T-cell (primary cell): ENCODE data around the gene LHB. TPM values are rescaled to one million over a fixed set of nuclear protein-coding genes. Genes with fewer than 3 reads are reported as not detected.

Experiments used
- ATAC-seq, 4 experiments: fragments of 200-7000 bp in 3 of 4; fragments of 150-1000 bp in 1 of 4; cut with Tn5 transposase; replicated peaks in 1 of 4; 1 replicate in 3 of 4; 2 replicates in 1 of 4; pipeline ENCODE4 v1.10.0; 2021; ENCODE audit warnings: moderate library complexity in 3 of 4, mild to moderate bottlenecking in 2 of 4, moderate number of reproducible peaks in 1 of 4
- CTCF ChIA-PET, 2 donors: fragments of 300-600 bp; sonication (Branson Sonifier 250); formaldehyde crosslinking; loops; one replicate each; lab custom pipeline; 2022; ENCODE audit warnings: antibody characterized with exemption in 2 of 2; lab: Charles Lee
- POLR2A ChIA-PET, 2 donors: fragments of 300-600 bp; sonication (Branson Sonifier 250); formaldehyde crosslinking; loops; one replicate each; lab custom pipeline; 2022; ENCODE audit warnings: antibody characterized with exemption in 2 of 2; lab: Charles Lee
- DNase-seq, 35 experiments: peaks; one replicate each; pipeline versions ENCODE4 v3.0.0 to v3.0.0-alpha.2; 2013 to 2023
- H3K27ac ChIP-seq: one replicate; pipeline ENCODE4 v1.5.1; 2013; ENCODE audit warnings: low read length
- H3K27me3 ChIP-seq, 2 experiments: replicated peaks in 1 of 2; 1 replicate in 1 of 2; 2 replicates in 1 of 2; pipeline versions ENCODE4 v1.6.1 to v1.7.0; 2013; ENCODE audit warnings: low read length in 1 of 2, mixed read lengths in 1 of 2; ENCODE audit not compliant: control insufficient read depth in 2 of 2, insufficient read depth in 2 of 2; ENCODE audit errors: extremely low read depth in 1 of 2
- H3K36me3 ChIP-seq, 2 donors: 1 replicate in 1 of 2; 2 replicates in 1 of 2; pipeline versions ENCODE4 v1.6.1 to v1.7.0; 2013; ENCODE audit warnings: low read length in 1 of 2; ENCODE audit not compliant: control insufficient read depth in 2 of 2, insufficient read depth in 1 of 2; ENCODE audit errors: extremely low read depth in 1 of 2
- H3K4me1 ChIP-seq, 2 experiments: 1 replicate in 1 of 2; 2 replicates in 1 of 2; pipeline versions ENCODE4 v1.6.1 to v1.7.0; 2013; ENCODE audit warnings: low read length in 2 of 2, mixed read lengths in 1 of 2; ENCODE audit not compliant: insufficient read depth in 2 of 2, control insufficient read depth in 1 of 2; ENCODE audit errors: extremely low read depth in 1 of 2
- H3K4me3 ChIP-seq, 2 donors: 1 replicate in 1 of 2; 2 replicates in 1 of 2; pipeline versions ENCODE4 v1.5.1 to v1.7.0; 2013; ENCODE audit warnings: mild to moderate bottlenecking in 2 of 2, low read length in 1 of 2, moderate library complexity in 1 of 2; ENCODE audit not compliant: control insufficient read depth in 1 of 2; ENCODE audit errors: extremely low read depth in 1 of 2
- H3K9me3 ChIP-seq: 2 replicates; pipeline ENCODE4 v1.7.0; 2013
- H3K27ac Mint-ChIP-seq, 2 donors: one replicate each; pipeline ENCODE4 v1.8.0; 2020 to 2021; ENCODE audit warnings: mild to moderate bottlenecking in 2 of 2, mixed read lengths in 2 of 2
- H3K27me3 Mint-ChIP-seq, 2 donors: one replicate each; pipeline ENCODE4 v1.8.0; 2021 to 2022; ENCODE audit warnings: mixed read lengths in 2 of 2
- H3K36me3 Mint-ChIP-seq: one replicate; pipeline ENCODE4 v1.8.0; 2021; ENCODE audit warnings: mixed read lengths
- H3K4me1 Mint-ChIP-seq, 3 donors: one replicate each; pipeline ENCODE4 v1.8.0; 2020 to 2022; ENCODE audit warnings: mixed read lengths in 3 of 3, mild to moderate bottlenecking in 1 of 3
- H3K4me3 Mint-ChIP-seq, 3 donors: one replicate each; pipeline ENCODE4 v1.8.0; 2020 to 2022; ENCODE audit warnings: mild to moderate bottlenecking in 3 of 3, mixed read lengths in 3 of 3, moderate library complexity in 3 of 3
- H3K9me3 Mint-ChIP-seq, 3 donors: one replicate each; pipeline ENCODE4 v1.8.0; 2020 to 2022; ENCODE audit warnings: mixed read lengths in 3 of 3
- WGBS: methylation state at CpG from one replicate; pipeline ENCODE4 v1.1.5; 2013; ENCODE audit warnings: missing lambda C conversion rate; ENCODE audit not compliant: insufficient coverage; 5-methylcytosine and 5-hydroxymethylcytosine counted together
- total RNA-seq, 35 experiments: library from RNA in 6 of 35; stranded (reverse) in 6 of 35; fragments of 120-200 nt in 1 of 35; gene quantifications; one replicate each; pipeline versions ENCODE4 v1.2.1 to v1.2.4 and lab custom pipeline; 2013 to 2026

The LHB gene
- total RNA-seq, 5 donors from 2014 or later (not counting 1 experiment from before 2014, with no cell fraction given): 0.57 TPM; not detected in 4

DNA sequence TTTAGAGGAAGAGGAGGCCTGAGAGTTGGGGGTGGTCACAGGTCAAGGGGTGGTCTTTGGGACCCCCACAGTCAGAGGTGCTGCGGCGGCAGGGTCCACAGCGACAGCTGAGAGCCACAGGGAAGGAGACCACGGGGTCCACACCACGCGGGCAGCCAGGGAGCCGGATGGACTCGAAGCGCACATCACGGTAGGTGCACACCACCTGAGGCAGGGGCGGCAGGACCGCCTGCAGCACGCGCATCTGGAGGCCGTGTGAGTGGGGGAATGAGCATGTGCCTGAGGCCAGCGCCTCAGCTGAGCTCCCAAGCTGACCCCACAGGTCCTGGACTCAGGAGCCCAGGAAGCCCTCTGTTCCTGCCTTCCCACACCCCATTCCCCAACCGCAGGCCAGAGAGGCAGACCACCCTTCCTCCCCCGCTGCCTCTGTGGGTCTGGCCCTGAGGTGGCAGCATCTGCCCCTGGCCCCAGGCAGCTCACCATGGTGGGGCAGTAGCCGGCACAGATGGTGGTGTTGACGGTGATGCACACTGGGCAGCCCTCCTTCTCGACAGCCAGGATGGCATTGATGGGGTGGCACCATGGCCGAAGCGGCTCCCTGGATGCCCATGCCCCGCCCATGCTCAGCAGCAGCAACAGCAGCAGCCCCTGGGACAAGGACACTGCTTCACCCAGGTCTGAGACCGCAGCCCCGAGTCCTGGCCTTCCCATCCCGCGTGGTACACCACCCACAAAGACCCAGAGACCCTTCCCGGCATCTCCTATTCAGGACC, 638 bp downstream of the LHB start:
- peak overlapping the region in 1 of 3 donors; percentile 43 for H3K4me3 Mint-ChIP-seq
- POLR2A ChIA-PET: no interaction called here

DNA sequence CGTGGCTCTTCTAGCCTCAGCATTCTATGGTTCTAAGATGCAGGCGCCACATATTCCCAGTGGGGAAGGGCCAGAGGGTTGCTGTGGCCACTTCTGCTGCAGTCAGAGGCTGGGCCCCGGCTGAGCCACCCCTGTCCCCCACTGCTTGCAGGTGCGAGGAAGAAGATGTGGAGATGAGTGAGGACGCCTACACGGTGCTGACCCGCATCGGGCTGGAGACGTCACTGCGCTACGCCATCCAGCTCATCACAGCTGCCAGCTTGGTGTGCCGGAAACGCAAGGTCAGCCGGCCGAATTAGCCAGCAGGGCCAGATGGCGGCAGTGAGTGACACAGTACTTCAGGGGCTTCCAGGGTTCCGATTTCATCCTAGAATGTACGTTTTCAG, 2.0 kb downstream of the LHB start:
- ChIA-PET POLR2A (no interaction called here), CTCF (no interaction called here)
- Mint-ChIP-seq H3K27ac (no peak overlapping the region), H3K4me1 (peaks cover 12 to 17% (median 12%) of the 10 kb centered on the region in 3 donors), H3K27me3 (peaks cover 0 to 6% of the 10 kb centered on the region in 2 donors), H3K4me3 (no peak overlapping the region), H3K9me3 (no peaks in the 10 kb centered on the region), H3K36me3 (peaks cover 3% of the 10 kb centered on the region)
- ATAC-seq (no peak), DNase-seq (no peak)
- H3K4me1 ChIP-seq: peaks cover 7 to 27% of the 10 kb centered on the region in 2 experiments
- peaks cover 7 to 19% of the 10 kb centered on the region in 2 donors for H3K36me3 ChIP-seq
- H3K27me3 ChIP-seq: peaks cover 0 to 10% of the 10 kb centered on the region in 2 experiments
- H3K9me3 ChIP-seq: no peaks in the 10 kb centered on the region
- WGBS: 90% methylated on average over 17 of the region's 18 CpGs
- no peak overlapping the region for H3K27ac ChIP-seq
- H3K4me3 ChIP-seq: no peak overlapping the region

More for the DNA sequence above, 638 bp downstream of the LHB start:
- Mint-ChIP-seq H3K4me1 (peaks cover 18 to 29% (median 23%) of the 10 kb centered on the region in 3 donors), H3K9me3 (no peaks in the 10 kb centered on the region), H3K36me3 (no peaks in the 10 kb centered on the region), H3K27me3 (peaks cover 0 to 6% of the 10 kb centered on the region in 2 donors), H3K27ac (no peak overlapping the region)
- no peak overlapping the region for H3K4me3 ChIP-seq
- CTCF ChIA-PET: no interaction called here
- 89% methylated on average over 7 of the region's 29 CpGs for WGBS
- no peak for DNase-seq
- no peak overlapping the region for H3K27ac ChIP-seq
- H3K9me3 ChIP-seq: no peaks in the 10 kb centered on the region
- H3K36me3 ChIP-seq: peaks cover 5 to 14% of the 10 kb centered on the region in 2 donors
- H3K4me1 ChIP-seq: peaks cover 7 to 33% of the 10 kb centered on the region in 2 experiments
- peaks cover 0 to 15% of the 10 kb centered on the region in 2 experiments for H3K27me3 ChIP-seq
- no peak for ATAC-seq

DNA sequence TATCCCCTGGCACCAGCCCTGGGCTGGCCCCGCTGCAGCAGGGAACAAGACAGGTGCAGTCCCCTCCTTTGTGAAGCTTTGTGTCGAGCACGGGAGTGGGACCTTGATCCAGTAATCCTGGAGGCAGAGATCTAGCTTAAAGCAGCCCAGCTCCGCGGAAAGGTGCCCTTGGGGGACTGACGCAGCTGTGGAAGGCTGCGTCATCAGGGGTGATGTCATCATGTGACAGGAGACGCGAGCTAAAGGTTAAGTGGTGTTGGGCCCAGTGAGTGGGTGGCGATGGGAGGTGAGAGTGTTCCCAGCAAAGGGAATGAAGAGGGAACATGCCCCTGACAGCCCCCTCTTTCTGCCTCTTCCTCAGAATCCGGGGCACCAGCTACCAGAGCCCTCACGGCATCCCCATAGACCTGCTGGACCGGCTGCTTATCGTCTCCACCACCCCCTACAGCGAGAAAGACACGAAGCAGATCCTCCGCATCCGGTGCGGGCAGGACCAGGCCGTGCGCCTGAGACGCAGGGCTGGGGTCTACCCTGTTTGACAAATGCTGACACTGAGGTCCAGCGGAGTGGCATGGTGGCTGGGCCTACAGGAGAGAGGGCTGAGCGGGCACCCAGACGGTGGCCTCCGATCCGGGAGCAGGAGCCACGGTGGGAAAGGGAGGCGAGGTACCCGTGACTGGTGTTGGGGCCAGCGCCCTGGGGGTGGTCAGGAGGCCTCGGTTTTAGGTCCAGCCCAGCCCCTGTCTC, 2.6 kb downstream of the LHB start:
- DNase-seq (no peak), ATAC-seq (no peak)
- Mint-ChIP-seq H3K4me1 (peaks cover 6 to 13% (median 8%) of the 10 kb centered on the region in 3 donors), H3K36me3 (peaks cover 3% of the 10 kb centered on the region), H3K27me3 (peaks cover 0 to 6% of the 10 kb centered on the region in 2 donors), H3K27ac (no peak overlapping the region), H3K9me3 (no peaks in the 10 kb centered on the region), H3K4me3 (no peak overlapping the region)
- Histone ChIP-seq H3K4me1 (peaks cover 7 to 22% of the 10 kb centered on the region in 2 experiments), H3K36me3 (peaks cover 12 to 22% of the 10 kb centered on the region in 2 donors), H3K9me3 (no peaks in the 10 kb centered on the region), H3K27me3 (peaks cover 0 to 4% of the 10 kb centered on the region in 2 experiments), H3K27ac (no peak overlapping the region), H3K4me3 (no peak overlapping the region)
- WGBS: 97% methylated on average over 30 of the region's 32 CpGs
- CTCF ChIA-PET: interaction anchor here in 1 of 2 donors (0.9 kb wide), 1 partner anchor 21 kb away, joined by 3 read pairs; the partner anchor contains the start of genes GYS1 and RUVBL2
- POLR2A ChIA-PET: no interaction called here

DNA sequence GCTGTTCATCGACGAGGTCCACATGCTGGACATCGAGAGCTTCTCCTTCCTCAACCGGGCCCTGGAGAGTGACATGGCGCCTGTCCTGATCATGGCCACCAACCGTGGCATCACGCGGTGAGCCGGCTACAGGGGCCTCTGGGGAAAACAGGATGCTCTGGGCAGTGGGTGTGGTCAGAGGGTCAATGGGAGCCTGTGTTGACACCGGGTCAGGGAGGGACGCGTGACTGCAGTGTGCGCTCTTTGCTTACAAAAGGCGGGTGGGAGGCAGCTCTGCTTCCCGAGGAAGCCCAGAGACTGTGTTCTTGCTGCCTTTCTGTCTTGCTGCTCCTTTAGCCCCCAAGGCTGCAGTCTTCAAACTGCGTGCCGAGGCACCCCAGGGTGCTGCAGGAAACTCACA, 5.7 kb downstream of the LHB start:
- peaks cover 8% of the 10 kb centered on the region for H3K36me3 Mint-ChIP-seq
- no peak overlapping the region for H3K4me3 Mint-ChIP-seq
- H3K27ac Mint-ChIP-seq: no peak overlapping the region
- no peaks in the 10 kb centered on the region for H3K9me3 ChIP-seq
- CTCF ChIA-PET: no interaction called here
- no peak for DNase-seq
- no peaks in the 10 kb centered on the region for H3K4me1 Mint-ChIP-seq
- WGBS: 91% methylated on average over 12 of the region's 17 CpGs
- ATAC-seq: no peak
- POLR2A ChIA-PET: no interaction called here
- no peak overlapping the region for H3K4me3 ChIP-seq
- H3K9me3 Mint-ChIP-seq: no peaks in the 10 kb centered on the region
- H3K27me3 ChIP-seq: no peaks in the 10 kb centered on the region
- peaks cover 25 to 27% of the 10 kb centered on the region in 2 donors for H3K36me3 ChIP-seq
- no peaks in the 10 kb centered on the region for H3K27me3 Mint-ChIP-seq
- no peaks in the 10 kb centered on the region for H3K4me1 ChIP-seq
- H3K27ac ChIP-seq: no peak overlapping the region

GRCh38 chr19:49010453-49010852, 6.4 kb downstream of the LHB start:
- H3K4me3 ChIP-seq: no peak overlapping the region
- H3K27ac ChIP-seq: no peak overlapping the region
- Mint-ChIP-seq H3K27ac (no peak overlapping the region), H3K27me3 (no peaks in the 10 kb centered on the region), H3K36me3 (peaks cover 9% of the 10 kb centered on the region), H3K4me1 (no peaks in the 10 kb centered on the region), H3K9me3 (no peaks in the 10 kb centered on the region), H3K4me3 (no peak overlapping the region)
- ATAC-seq: no peak
- H3K4me1 ChIP-seq: no peaks in the 10 kb centered on the region
- CTCF ChIA-PET: interaction anchor here in 1 of 2 donors (0.6 to 1.0 kb wide), 2 partner anchors 17 to 132 kb away, joined by 3 to 7 read pairs; partner anchors contain the start of genes GYS1 and RUVBL2
- peaks cover 26 to 30% of the 10 kb centered on the region in 2 donors for H3K36me3 ChIP-seq
- POLR2A ChIA-PET: no interaction called here
- no peaks in the 10 kb centered on the region for H3K9me3 ChIP-seq
- DNase-seq: no peak
- no peaks in the 10 kb centered on the region for H3K27me3 ChIP-seq
- WGBS: 94% methylated on average over 13 of the region's 18 CpGs

- peaks cover 15% of the 10 kb centered on the region for H3K36me3 Mint-ChIP-seq
- H3K4me3 Mint-ChIP-seq: no peak overlapping the region
- ATAC-seq: peak in 1 of 4 experiments; percentile 11
- no peak for DNase-seq
- Histone ChIP-seq H3K27ac (no peak overlapping the region), H3K4me1 (no peaks in the 10 kb centered on the region), H3K27me3 (no peaks in the 10 kb centered on the region), H3K4me3 (no peak overlapping the region), H3K36me3 (peaks cover 23 to 36% of the 10 kb centered on the region in 2 donors), H3K9me3 (no peaks in the 10 kb centered on the region)
- CTCF ChIA-PET: interaction anchor here in 1 of 2 donors (1.0 kb wide), 1 partner anchor 16 kb away, joined by 3 read pairs; the partner anchor contains the start of genes GYS1 and RUVBL2
- WGBS: 96% methylated on average over 18 of the region's 18 CpGs
- no peak overlapping the region for H3K27ac Mint-ChIP-seq
- H3K27me3 Mint-ChIP-seq: no peaks in the 10 kb centered on the region
- H3K4me1 Mint-ChIP-seq: no peaks in the 10 kb centered on the region
- POLR2A ChIA-PET: no interaction called here
- H3K9me3 Mint-ChIP-seq: no peaks in the 10 kb centered on the region
Observed at GRCh38 chr19:49009828-49010227, 7.1 kb downstream of the LHB start.
